Stimulated activated CD4-positive, alpha-beta T cell treated with anti-CD3 and anti-CD28 coated beads, Interleukin-4, amount 100 ng/mL, for 24 hours (primary cell): ENCODE results near the gene IER3IP1.
"Not testable (repeated sequence)": the region's sequence is repeated elsewhere in the genome, so short reads cannot be mapped to it uniquely, and the experiment has no call there.

Experiments
- DNase-seq: peaks from one replicate; pipeline ENCODE4 v3.0.0-alpha.2; 2020

Gene IER3IP1

DNA sequence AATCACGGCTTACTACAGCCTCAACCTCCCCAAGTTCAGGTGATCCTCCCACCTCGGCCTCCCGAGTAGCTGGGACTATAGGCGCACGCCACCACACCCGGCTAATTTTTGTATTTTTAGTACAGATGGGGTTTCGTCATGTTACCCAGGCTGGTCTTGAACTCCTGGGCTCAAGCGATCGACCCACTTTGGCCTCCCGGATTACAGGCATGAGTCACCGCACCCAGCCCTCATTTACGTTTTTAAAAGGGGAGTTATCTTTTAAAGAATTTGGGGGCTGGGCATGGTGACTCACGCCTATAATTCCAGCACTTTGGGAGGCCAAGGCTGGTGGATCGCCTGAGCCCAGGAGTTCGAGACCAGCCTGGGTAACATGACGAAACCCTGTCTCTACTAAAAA, 17.8 kb downstream of the IER3IP1 start:
- not testable (repeated sequence) for DNase-seq

DNA sequence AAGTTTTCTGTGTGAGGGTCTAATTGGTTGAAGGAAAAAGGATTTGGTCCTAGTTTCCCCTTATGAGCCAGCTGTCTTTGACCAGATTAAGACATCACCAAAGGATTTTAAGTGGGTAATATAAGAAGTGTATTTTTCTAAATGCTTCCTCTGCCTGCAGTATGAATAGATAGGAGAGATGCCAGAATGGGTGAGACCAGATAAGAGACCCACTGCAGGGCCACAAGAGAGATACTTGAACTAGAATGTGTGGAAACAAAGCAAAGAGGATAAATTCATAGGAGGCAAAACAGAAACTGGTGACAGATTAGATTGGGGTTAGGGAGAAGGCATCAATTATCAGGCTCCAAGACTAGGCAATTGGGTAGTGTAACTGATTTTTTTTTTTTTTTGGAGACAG, 24.7 kb downstream of the IER3IP1 start:
- no peak for DNase-seq

DNA sequence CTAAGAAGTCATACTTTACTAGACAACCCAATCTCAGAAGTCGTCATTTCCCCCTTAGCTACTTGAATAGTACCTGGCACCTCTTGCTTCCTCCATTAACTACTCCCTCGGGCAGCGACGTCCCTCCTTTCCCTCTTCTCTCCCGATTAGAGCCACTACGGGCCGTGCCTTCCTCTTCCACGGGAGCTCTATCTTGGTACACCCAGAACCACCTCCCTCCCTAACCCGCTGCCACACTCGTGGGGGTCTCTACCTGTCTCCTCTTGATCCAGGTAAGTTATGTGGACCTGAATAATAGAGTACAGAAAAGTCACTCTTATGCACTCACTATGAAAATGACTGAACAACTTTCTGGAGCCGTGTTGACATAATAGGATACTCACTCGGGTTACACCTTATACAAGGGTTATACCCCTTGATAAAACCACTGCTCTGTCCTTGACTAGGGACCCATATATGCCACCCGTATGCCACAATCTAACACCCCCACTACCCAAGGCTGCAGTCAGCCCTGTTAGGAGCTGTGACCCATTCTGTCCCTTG, 25.3 kb downstream of the IER3IP1 start:
- DNase-seq, result no peak

DNA sequence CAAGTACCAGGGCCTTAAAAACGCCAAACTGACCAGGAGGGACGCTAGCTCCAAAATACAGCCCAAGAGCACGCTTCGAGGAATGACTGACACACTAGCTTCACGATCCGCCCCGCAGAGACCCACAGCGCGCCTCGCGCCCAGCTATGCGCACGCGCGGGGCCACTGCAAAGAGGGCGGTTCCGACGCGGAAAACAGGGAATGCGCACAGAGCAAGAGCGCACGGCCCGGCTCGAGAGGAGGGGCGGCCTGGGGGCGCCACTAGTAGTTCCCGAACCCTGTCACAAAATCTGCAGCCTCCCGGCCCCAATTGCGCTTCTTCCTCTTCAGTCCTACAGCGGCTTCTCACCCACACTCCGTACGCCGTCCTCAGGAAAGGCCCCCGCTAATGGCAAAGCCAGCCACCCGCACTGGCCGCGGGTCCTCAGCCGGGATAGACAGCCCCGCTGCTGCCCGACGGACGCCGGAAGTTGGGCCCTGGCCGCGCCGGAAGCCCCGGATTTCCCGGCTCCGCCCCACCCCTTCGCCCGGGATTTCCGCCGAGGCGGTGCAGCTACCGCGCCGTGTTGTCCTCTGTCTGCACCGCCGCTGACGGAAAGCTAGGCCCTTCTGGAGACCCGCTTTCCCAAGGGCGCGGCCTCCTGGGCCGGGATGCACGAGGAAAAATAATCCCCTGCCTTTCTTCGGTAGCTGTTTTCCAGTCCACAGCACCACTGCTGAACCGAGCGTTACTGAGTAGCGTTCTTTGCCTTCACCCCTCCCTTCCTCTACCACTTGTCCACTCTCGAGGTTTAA, 25.9 kb downstream of the IER3IP1 start, which contains the start of gene HDHD2:
Gene HDHD2 (minus strand): TSS at position 472 of the 795 bp plus-strand sequence. CDS start 14,061 bp downstream, outside the sequence.
- peak; percentile 85 for DNase-seq

DNA sequence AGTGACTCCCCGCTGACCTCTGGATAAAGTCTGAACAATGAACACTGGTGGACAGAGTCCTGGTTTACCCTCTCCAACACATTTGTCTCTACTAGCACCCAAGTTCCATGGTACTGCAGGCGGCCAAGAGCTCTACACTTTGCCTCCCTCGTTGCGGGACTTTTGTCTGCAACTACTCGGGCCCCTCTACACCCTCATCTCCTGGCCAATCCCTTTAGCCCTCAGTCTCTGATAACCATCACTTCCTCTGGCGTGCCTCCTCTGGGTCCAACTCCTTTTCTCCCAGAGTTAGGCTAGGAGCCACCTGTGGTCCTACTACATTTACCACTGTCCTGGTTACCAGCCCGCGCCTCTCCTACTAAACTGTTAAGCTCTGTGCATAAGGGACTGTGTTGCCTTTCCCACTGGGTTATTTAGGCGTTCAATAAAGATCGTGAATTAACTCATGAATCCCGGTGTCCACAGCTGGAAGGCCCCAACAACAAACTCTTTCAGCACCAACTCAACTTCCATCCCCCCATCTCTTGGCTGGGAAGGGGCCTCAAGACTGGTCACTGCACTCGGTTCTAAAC, 26.6 kb downstream of the IER3IP1 start:
- no peak for DNase-seq

DNA sequence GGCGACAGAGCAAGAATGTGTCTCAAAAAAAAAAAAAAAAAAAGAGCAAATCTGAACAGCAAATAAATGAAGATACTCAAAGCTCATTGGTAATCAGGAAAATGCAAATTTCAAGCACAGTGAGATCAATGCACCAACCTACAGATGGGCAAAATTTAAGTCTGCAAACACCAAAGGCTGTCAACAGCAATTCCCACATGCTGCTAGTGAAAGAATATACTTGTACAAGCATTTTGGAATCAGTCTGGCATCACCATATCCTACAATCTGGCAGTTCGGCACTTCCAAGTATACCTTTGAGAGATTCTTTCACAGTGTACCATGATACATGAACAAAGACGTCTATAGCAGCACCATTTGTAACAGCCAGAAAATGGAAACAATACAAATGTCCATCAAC, 30.0 kb downstream of the IER3IP1 start:
- no peak for DNase-seq

DNA sequence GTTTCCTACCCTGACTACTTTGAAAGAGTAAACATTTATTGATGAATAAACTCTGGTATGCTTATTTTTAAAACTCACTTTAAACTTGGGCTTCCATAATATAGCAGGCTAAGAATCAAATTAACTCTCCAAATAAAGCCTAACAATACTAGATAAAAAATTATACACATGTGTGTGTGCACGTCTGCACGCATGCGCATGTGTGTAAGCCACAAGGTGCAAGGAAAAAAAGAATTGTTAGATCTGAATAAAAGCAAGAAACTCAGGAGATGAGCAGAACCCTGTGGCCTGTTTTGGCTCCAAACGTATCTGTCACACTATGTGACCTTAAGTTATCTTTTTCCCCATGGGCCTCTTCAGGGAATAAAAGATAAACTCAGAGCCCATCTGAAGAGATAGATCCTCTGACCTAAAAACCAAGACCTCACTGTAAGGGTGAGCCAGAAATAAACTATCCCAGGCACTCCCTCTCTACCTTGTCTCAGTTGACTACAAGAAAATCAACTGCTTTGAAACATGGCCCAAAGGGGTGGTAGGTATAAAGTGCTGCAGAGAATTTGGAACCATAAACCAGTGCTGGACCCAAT, 32.2 kb downstream of the IER3IP1 start:
- no peak for DNase-seq

DNA sequence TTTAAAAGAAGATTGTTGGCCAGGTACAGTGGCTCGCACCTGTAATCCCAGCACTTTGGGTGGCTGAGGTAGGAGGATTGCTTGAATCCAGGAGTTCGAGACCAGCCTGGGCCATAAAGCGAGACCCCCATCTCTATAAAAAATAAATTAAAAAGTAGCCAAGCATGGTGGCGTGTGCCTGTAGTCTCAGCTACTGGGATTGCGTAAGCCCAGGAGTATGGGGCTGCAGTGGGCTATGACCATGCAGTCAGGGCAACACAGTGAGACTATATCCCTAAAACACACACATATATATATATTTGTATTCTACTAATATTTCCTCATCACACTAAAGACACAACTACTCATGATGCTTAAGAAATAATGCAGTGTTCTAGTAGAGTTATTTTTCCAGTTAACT, 33.0 kb downstream of the IER3IP1 start:
- no peak for DNase-seq

DNA sequence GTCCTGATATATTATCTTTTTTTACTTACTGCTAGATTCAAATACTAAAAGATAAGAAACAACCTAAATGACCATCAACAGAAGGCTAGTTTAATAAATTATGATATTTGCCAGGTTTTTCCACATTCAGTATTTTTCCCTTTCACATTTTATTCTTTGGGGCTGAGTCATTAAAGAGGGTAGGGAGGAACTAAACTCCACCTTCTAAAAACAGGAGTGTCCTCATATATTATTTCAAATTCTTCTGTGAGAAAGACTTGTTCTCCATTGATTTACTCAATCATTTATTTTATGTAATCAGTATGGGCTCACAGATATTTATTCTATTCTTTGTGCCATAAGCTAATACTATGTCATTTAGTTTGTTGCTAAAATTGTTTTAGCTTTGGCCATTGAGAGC, 34.9 kb downstream of the IER3IP1 start:
- no peak for DNase-seq

DNA sequence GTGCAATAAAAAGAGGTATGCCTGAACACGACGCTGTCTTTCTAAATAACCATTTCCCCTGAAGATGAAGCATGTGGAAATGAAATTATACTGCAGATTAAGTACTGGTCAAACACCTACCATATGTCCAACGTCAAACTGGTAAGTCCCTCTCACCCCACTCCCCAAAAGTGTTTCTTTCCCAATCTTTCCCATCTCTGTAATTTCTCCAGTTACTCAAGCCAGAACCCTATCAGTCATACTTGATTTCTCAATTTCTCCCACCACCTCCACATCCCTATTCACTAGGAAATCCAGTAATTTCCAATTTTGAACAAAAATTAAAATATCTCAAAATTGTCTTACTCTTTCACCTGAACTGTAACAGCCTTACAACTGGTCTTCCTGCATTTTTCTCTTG, 55.0 kb downstream of the IER3IP1 start:
- DNase-seq, result no peak

DNA sequence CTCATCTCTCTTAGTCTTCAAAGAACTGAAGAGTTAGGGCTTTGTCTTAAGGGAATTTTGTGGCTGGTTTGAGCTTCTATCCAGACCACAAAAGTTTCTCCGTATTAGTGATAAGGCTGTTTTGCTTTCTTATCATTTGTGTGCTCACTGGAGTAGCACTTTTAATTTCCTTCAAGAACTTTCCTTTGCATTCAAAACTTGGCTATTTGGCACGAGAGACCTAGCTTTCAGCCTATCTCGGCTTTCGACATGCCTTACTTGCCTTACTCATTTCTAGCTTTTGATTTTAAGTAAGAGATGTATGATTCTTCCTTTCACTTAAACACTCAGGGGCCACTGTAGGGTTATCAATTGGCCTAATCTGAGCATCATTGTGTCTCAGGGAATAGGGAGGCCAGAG, 55.7 kb downstream of the IER3IP1 start:
- peak; percentile 15 for DNase-seq

DNA sequence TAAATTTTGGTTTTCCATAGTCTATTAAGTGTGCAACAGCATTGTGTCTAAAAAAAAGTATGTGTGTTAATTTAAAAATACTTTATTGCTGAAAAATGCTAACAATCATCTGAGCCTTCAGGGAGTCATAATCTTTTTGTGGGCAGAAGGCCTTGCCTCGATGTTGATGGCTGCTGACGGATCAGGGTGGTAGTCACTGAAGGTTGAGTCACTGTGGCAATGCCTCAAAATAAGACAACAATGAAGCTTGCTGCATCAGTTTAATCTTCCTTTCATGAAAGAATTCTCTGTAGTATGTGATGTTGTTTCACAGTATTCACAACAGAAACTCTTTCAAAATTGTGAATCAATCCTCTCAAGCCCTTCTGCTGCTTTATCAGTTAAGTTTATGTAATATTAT, 57.2 kb downstream of the IER3IP1 start:
- no peak for DNase-seq

DNA sequence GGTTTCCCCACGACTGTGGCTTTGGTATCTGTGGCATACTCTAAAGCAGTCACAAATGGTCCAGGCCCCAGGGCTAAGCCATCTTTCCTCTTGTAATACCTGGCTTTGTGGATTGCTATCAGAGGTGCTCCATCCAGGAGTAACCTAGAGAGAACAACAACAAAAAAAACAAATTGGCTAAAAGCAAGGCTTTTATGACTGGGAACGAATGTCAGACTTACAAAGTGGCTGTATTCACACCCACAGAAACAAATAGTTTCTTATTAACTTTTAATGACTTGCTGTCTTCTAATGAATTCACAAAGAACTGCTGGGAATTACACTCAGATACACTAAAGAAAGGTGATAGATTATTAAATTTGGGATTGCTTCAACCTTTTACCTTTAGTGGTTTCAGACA, 61.0 kb downstream of the IER3IP1 start:
- no peak for DNase-seq

DNA sequence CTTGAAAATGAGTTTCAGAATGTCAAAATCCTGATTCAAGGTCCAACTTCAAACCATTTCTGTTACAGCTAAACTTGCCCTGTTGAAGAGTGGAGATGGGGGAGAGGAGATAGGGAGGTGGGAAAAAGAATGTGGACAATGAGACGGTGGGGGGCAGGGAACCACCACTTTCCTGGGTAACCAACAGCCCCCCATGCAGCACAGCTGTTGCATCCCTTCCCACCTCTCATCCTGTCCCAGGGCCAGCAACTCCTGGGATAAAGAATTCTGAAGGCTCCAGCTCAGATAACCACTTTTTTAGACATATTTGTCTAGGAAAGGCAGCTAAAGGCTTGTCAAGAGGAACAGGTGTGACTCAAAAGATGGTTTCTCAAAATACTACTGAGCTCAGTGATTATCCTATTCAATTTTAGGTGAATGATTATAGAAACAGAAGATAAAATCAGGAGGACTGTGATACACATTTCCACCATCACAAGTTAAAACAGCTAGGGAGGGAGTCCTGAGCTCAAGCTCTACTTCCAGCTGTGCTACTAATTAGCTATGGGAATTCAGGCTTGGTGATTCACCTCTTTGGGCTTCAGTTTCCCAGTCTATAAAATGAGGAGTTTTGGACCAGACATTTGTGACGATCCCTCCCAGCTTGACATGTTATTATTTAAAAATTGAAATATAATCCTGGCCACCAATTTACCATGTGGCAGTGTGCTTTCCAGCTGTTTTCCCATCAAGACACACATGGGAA, 62.2 kb downstream of the IER3IP1 start:
- DNase-seq, result no peak

DNA sequence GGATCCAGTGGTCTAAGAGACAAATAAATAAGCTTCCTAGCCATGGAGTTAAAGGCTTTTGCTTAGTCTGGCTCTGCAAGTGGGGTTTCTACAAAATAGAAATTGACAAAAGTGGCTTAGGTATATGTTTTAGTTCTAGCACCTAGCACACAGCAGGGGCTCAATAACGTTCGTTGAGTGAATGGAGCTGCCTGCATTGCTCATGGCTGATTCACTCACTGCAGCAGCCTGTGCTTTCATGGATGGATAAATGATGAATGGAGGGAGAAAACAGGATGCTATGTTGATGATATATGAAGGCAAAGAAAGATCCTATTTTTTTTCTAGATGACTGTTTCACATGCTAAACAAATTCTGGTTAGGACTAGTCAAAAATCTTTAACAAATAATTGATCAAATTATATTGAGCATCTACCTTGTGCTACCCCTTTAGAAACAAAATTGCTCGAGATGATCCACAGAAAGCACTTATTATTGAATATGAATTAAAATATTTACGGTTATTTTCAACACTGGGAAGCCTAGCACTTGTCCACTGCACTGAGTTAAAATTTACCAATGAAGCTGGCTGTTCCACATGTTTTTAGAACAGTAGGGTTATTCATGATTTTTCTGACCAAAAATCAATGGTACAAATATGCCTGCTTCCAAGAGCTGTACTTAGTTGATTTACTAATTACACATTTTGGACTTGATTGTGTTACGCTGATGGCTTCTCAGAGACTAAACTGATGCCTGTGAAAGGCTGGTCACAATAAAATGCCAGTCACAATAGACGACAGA, 65.5 kb downstream of the IER3IP1 start:
- no peak for DNase-seq

DNA sequence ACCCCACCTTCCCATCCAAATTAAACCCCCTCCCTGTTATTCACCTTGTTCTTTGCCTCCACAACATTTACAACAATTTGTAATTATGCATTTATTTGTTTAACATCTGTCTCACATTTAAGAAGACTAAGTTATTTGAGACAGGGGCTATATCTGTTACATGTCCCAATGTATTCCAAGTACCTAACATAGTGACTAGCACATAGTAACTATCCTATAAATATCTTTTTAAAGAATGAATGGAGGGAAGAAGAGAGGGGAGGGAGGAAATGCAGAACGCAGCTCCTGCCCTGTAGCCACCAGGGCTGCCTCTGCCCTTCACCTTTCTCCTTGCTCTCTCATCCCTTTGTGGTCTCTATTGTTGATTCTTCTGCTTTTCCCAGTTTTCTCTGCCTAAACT, 66.4 kb downstream of the IER3IP1 start:
- no peak for DNase-seq

DNA sequence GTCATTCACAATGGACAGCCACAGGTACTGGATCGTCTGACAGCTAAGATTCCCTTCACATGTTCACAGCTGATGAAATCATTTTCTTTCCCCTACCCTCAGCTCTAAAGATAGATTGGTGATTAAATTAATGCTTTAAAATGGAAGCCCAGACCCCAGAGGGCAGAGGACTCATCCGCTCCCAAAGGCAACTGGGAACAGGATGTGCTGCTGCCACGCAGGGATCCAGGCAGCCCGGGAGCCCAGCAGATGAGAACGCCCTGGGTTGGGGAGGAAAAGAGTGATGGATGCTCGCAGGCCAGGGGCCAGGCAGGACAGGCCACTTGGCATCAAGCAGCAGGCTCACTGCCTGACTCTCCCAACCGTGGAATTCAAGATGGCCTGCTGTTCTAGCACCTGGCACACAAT, 67.2 kb downstream of the IER3IP1 start:
- no peak for DNase-seq

DNA sequence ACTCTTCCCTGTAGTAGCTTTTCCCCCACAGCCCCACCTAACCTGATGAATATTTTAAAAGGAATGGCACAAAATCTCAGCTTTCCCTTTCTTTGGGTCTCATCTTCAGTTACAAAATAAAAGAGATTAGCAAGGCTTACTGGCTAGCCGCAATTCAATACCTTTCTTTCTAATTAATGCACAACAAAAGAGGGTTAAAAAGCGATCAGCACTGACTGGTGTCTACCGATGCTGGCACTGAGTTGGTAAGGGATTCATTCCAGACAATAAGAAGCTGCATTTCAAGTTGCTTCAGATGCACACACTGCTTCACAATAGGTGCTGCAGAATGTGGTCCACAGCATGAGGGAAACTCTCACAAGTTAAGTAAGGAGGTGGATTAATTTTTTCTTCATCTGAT, 67.8 kb downstream of the IER3IP1 start:
- no peak for DNase-seq
